ENCODE results near the gene LTBP1.

- TF ChIP-seq EZH2 (IDR thresholded peaks at IDR 0.05; ENCODE audit: low read length), result no peak
- TF ChIP-seq, protein P1, sequence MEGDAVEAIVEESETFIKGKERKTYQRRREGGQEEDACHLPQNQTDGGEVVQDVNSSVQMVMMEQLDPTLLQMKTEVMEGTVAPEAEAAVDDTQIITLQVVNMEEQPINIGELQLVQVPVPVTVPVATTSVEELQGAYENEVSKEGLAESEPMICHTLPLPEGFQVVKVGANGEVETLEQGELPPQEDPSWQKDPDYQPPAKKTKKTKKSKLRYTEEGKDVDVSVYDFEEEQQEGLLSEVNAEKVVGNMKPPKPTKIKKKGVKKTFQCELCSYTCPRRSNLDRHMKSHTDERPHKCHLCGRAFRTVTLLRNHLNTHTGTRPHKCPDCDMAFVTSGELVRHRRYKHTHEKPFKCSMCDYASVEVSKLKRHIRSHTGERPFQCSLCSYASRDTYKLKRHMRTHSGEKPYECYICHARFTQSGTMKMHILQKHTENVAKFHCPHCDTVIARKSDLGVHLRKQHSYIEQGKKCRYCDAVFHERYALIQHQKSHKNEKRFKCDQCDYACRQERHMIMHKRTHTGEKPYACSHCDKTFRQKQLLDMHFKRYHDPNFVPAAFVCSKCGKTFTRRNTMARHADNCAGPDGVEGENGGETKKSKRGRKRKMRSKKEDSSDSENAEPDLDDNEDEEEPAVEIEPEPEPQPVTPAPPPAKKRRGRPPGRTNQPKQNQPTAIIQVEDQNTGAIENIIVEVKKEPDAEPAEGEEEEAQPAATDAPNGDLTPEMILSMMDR (optimal IDR thresholded peaks at IDR 0.05 in 1 of 3, IDR thresholded peaks at IDR 0.05 in 1 of 3, conservative IDR thresholded peaks at IDR 0.05 in 1 of 3; ENCODE audit: extremely low read depth in 1 of 3, insufficient read depth in 2 of 3, low read length in 3 of 3), result no peak
Measured at GRCh38 chr2:33238111-33238510, 291.4 kb downstream of the LTBP1 start.

Measured in keratinocyte (primary cell).